GM13977 (cell line): ENCODE data around the gene RIMBP2.

Experiments
- DNase-seq: peaks from one replicate; pipeline ENCODE4 v3.0.0; 2012; ENCODE audit warnings: low spot score
- CTCF ChIP-seq: IDR thresholded peaks from 2 replicates; pipeline ENCODE4 v1.5.1; 2012; ENCODE audit warnings: mild to moderate bottlenecking, control low read depth; ENCODE audit not compliant: insufficient read depth; ENCODE audit errors: extremely low read depth, missing control alignments
- in situ Hi-C: fragments of 300-500 bp; cut with MboI; formaldehyde crosslinking; loops from one replicate; pipeline ENCODE4 v1.12.0; 2022; ENCODE audit warnings: low sequenced_read_pairs, low pct_unique_long_range_greater_than_20kb, mixed read lengths, inconsistent platforms; ENCODE audit not compliant: unreplicated experiment

The RIMBP2 gene

GRCh38 chr12:130494736-130495135 is 221.4 kb downstream of the RIMBP2 start:
- no peak for DNase-seq
- TF ChIP-seq CTCF, result no peak
- in situ Hi-C loops, result no loop called here

- no peak for DNase-seq
- no peak for TF ChIP-seq CTCF
- in situ Hi-C loops, result no loop called here
Observed at GRCh38 chr12:130493951-130494350, 222.1 kb downstream of the RIMBP2 start.

GRCh38 chr12:130491421-130492357 is 224.4 kb downstream of the RIMBP2 start:
- no peak for DNase-seq
- TF ChIP-seq CTCF, result no peak
- in situ Hi-C loops, result no loop called here

- TF ChIP-seq CTCF, result no peak
- DNase-seq, result no peak
- in situ Hi-C loops, result no loop called here
Observed at GRCh38 chr12:130490674-130491073, 225.4 kb downstream of the RIMBP2 start.

- no peak for DNase-seq
- TF ChIP-seq CTCF, result no peak
- in situ Hi-C loops, result no loop called here
Observed at GRCh38 chr12:130489293-130489692, 226.8 kb downstream of the RIMBP2 start.

GRCh38 chr12:130488358-130488710 is 227.8 kb downstream of the RIMBP2 start:
- no peak for TF ChIP-seq CTCF
- DNase-seq, result no peak
- in situ Hi-C loops, result no loop called here
